Activated T-helper 2 cell treated with anti-CD3 and anti-CD28 coated beads, Interferon-gamma antibody, Interleukin-2, Interleukin-4, amounts not matched to agents 10 μg/mL and 5 μg/mL and 100 μg/mL, durations not matched to agents 14 hours and 24 hours and 36 hours (primary cell): Measurements from ENCODE around the gene MEX3D. TPM values are rescaled to one million over a fixed set of nuclear protein-coding genes. Genes with fewer than 3 reads are reported as not detected.
"Not testable (repeated sequence)": the region's sequence is repeated elsewhere in the genome, so short reads cannot be mapped to it uniquely, and the experiment has no call there.

Experiments used
- DNase-seq: peaks from one replicate; pipeline ENCODE4 v3.0.0; 2021; ENCODE audit warnings: low spot score
- H3K27ac Mint-ChIP-seq: one replicate; pipeline ENCODE4 v1.8.0; 2021; ENCODE audit warnings: mixed read lengths
- H3K27me3 Mint-ChIP-seq: one replicate; pipeline ENCODE4 v1.8.0; 2021; ENCODE audit warnings: low read depth, mixed read lengths
- H3K36me3 Mint-ChIP-seq: one replicate; pipeline ENCODE4 v1.8.0; 2021; ENCODE audit warnings: low read depth, mixed read lengths
- H3K4me1 Mint-ChIP-seq: one replicate; pipeline ENCODE4 v1.8.0; 2021; ENCODE audit warnings: low read depth, mixed read lengths
- H3K4me3 Mint-ChIP-seq: one replicate; pipeline ENCODE4 v1.8.0; 2021; ENCODE audit warnings: low read depth, mild to moderate bottlenecking, moderate library complexity, mixed read lengths
- H3K9me3 Mint-ChIP-seq: one replicate; pipeline ENCODE4 v1.8.0; 2021; ENCODE audit warnings: mixed read lengths
- intact Hi-C: fragments of 100-400 bp; cut with micrococcal nuclease; formaldehyde crosslinking; loops from one replicate; pipeline ENCODE4 v1.15.1; 2023
- total RNA-seq: library from RNA; stranded (reverse); gene quantifications from 2 replicates; pipeline ENCODE4 v1.2.3, GENCODE V29; 2022

The MEX3D gene
- total RNA-seq, 1 donor from 2014 or later: 15.4 TPM

DNA sequence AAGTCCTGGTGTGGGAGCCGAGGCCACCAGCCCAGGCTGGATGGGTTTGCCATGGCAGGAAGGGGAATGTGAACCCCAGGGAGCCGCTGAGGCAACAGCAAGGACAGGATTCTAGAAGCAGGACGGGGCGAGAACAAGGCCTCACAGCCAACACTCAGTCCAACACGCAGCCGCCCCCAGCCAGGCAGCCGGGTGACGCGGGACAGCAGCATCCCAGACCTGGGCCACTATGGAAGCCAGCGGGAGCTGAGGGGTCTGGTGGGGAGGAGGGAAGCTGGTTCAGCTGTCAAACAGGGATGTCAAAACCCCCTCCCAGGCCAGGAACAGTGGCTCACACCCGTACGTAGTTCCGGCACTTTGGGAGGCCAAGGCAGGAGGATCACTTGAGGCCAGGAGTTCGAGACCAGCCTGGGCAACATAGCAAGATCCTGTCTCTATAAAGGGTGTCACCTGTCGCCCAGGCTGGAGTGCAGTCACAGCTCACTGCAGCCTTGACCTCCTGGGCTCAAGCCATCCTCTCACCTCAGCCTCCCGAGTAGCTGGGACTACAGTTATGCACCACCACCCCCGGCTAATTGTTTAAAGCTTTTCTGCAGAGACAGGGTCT is 6.8 kb downstream of the MEX3D start:
- Mint-ChIP-seq H3K9me3 (no peaks in the 10 kb centered on the region), H3K27me3 (no peaks in the 10 kb centered on the region), H3K4me3 (no peak overlapping the region), H3K4me1 (no peaks in the 10 kb centered on the region), H3K36me3 (no peaks in the 10 kb centered on the region), H3K27ac (no peak overlapping the region)
- intact Hi-C loops: no loop called here
- no peak for DNase-seq

DNA sequence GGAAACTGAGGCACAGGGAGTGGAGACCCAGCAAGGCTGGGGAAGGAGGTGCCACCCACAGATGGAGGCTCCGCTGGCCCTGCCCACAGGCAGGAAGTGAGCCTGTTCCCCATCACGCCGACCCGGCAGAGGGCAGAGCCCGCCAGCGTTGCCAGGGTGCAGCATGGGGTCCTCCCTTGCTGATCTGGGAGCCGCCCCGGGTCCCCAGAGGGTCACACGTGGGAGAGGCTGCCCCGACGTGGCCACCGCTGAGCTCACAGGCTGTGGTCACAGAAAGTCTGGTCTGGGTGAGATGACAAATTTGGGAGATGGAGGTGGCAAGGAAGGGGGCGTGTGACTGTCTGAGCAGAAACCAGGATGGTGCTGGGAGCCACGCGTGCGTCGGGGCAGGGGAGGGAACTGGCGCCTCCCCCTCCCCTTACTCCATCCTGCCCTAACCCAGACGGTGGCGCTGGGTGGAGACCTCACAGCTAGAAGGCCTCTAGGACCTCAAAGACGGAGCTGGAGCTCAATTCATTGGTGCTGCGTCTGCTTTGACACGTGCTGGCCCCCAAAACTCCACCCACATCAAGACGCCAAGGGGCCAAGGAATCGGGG is 7.7 kb downstream of the MEX3D start:
- no peaks in the 10 kb centered on the region for H3K36me3 Mint-ChIP-seq
- intact Hi-C loops: no loop called here
- H3K27ac Mint-ChIP-seq: no peak overlapping the region
- no peak for DNase-seq
- no peak overlapping the region for H3K4me3 Mint-ChIP-seq
- H3K9me3 Mint-ChIP-seq: no peaks in the 10 kb centered on the region
- no peaks in the 10 kb centered on the region for H3K27me3 Mint-ChIP-seq
- H3K4me1 Mint-ChIP-seq: no peaks in the 10 kb centered on the region

DNA sequence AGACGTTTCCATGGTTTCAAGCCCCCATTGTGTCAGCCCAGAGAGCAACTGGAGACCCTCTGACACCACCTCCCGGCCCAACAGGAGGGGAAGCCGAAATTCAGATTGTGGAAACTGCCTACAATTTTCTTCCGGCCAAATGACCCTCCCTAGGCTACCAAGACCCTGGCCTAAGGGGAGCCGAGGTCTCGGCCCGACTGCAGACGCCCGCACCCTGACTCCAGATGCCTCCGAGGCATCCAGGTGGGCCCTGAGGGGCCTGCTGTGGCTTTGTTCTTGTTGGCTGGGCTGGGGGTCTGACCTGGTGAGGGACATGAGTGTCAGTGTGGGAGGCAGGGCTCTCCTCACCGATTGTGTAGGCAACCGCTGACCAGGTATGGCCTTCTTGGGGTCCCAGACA is 9.6 kb downstream of the MEX3D start:
- Mint-ChIP-seq H3K9me3 (no peaks in the 10 kb centered on the region), H3K27me3 (no peaks in the 10 kb centered on the region), H3K4me3 (no peak overlapping the region), H3K27ac (no peak overlapping the region), H3K36me3 (no peaks in the 10 kb centered on the region), H3K4me1 (no peaks in the 10 kb centered on the region)
- no peak for DNase-seq
- intact Hi-C loops: no loop called here

DNA sequence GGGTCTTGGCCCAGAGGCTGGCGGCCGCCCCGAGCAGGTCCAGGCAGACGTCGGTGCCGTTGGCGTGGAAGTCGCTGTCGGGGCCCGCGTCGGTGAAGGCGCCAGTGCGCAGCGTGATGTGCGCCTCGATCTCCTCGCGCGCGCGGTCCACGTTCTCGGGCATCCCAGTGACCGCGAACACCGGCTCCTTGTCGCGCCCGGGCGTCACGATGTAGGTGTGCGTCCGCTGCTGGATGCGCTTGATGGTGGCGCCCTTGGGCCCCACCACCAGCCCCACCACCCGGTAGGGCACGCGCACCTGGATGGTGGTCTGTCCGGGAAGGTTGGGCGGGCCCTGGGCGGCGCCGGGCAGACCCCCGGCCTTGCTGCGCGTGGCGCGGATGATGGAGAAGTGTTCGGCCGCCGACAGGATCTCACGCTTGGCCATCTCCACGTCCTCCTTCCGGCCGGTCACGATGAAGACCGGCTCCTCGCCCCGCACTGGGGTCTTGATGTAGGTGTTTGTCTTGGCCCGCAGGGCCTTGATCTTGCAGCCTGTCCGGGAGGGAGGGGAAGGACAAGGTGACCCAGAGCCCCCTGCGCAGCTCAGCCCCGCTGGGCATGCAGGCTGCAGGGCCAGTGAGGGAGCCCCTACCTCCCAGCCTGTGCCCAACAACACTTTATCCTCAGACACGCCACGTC is 11.6 kb downstream of the MEX3D start:
- Mint-ChIP-seq H3K4me3 (no peak overlapping the region), H3K27me3 (no peaks in the 10 kb centered on the region), H3K27ac (no peak overlapping the region), H3K4me1 (no peaks in the 10 kb centered on the region), H3K9me3 (no peaks in the 10 kb centered on the region), H3K36me3 (no peaks in the 10 kb centered on the region)
- intact Hi-C loops: no loop called here
- no peak for DNase-seq

DNA sequence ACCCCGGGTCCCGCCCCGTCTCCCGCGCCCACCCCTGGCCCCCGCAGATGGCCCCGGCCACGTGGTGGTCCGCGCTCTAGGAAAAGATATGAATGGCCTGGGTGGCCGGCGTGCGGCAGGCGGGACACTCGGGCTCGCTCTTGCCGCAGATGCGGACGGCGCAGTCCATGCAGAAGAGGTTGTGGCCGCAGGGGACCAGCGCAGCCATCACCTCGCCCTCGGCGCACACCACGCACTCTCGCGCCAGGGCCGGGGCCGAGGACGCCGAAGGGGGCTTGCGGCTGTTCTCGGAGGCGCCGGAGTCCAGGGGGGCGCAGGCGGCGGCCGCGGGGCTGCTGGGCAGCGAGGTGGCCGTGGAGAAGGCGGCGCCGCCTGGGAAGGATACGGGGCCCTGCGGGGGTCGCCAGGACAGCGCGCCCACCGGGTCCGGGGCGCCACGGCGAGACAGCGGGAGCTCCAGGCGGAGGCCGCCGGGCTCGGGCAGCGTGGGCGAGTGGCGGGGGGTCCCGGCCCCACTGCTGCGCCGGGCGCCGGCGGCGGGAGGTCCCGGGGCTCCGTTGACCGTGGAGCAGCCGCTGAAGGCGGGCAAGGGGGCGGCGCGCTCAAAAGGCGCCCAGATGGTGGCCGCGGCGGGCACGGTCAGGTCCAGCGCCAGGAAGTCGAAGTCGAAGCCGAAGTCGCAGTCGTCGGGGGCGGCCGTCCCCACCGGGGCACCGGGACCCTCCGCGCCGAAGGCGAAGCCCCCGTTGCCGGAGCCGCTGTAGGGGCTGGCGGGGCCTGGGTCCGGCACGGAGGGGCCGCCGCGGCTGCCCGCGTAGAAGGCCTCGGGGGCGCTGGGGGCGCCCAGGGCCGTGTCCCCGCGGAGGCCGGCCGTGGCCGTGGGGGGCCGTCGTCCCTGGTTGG is 12.4 kb downstream of the MEX3D start:
- Mint-ChIP-seq H3K27ac (no peak overlapping the region), H3K4me3 (no peak overlapping the region), H3K27me3 (no peaks in the 10 kb centered on the region), H3K4me1 (no peaks in the 10 kb centered on the region), H3K9me3 (no peaks in the 10 kb centered on the region), H3K36me3 (no peaks in the 10 kb centered on the region)
- DNase-seq: no peak
- intact Hi-C loops: no loop called here

DNA sequence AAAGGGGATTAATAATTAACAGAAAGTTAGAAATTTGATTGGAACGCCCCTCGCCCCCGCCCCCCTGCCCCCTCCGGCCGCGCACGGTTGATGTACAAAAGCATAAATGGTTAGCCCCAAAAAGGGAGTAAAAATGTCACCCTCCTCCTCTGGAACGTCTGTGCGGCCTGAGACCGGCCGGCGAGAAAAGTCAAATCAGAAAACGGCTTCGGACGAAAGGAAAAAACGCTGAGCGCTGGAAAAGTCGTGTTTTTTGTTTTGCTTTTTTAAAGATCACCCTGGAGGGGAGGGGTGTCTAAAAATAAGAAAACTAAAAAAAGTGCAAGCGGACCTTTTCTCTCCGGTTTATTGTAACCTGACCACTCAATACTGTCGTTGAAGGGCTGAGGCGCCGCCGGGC is 13.2 kb downstream of the MEX3D start:
- no peaks in the 10 kb centered on the region for H3K9me3 Mint-ChIP-seq
- no peak overlapping the region for H3K27ac Mint-ChIP-seq
- no peaks in the 10 kb centered on the region for H3K27me3 Mint-ChIP-seq
- no peaks in the 10 kb centered on the region for H3K4me1 Mint-ChIP-seq
- no peak for DNase-seq
- H3K36me3 Mint-ChIP-seq: no peaks in the 10 kb centered on the region
- no peak overlapping the region for H3K4me3 Mint-ChIP-seq
- intact Hi-C loops: no loop called here

DNA sequence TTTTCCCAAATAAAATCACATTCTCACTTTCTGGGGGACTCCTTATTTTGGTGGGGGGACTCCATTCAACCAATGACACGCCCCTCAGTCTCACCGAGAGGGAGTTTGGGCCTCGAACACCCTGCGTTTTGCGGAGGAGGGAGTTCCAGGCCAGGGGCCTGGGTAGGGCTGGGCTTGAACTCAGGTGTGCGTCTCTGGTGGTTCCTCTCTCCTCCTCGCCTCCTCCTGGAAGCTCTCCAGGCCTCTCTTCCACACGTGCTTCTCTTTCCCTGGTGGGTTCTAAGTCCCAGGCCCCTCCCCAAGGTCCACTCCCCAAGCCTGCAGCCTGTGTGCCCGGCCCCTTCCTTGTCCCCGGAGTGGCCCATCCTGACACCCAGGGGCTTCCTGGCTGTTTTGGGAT is 14.7 kb downstream of the MEX3D start:
- Mint-ChIP-seq H3K9me3 (no peaks in the 10 kb centered on the region), H3K36me3 (no peaks in the 10 kb centered on the region), H3K27ac (no peak overlapping the region), H3K27me3 (no peaks in the 10 kb centered on the region), H3K4me1 (no peaks in the 10 kb centered on the region), H3K4me3 (no peak overlapping the region)
- DNase-seq: no peak
- intact Hi-C loops: no loop called here

DNA sequence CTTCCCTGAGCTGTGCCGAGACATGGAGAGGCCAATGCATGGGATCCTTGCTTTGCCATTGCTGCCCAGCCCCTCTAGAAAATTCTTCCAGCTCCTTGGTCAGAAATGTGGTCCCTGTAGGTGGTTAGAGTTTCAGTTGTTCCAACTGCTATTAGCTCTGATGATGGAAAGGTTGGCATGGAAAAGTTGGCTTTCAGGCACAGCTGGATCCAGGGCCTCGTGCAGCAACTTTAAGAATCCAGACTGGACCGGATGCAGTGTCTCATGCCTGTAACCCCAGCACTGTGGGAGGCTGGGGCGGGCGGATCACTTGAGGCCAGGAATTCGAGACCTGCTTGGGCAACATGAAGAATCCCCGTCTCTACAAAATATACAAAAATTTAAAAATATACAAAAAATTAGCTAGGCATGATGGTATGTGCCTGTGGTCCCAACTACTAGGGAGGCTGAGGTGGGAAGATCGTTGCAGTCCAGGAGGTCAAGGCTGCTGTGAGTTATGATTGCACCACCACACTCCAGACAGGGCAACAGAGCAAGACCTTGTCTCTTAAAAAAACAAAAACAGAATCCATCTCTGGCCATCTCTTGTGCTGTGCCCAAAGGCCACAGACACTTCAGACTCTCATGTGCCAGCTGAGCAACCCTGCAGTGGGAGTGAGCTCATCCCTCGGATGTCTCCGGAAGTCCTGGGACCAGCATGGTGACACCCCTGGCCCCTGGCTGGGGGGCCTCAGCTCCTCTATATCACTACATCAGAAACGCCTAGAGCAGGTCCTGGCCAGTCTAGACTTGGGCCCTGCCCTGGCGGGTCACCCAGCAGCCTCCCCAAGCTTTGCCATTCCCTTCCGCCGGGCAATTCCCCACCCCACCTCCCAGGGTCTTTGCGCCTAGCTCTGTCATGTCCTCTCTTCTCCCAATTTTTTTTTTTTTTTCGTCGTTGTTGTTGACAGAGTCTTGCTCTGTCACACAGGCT is 16.8 kb downstream of the MEX3D start:
- Mint-ChIP-seq H3K9me3 (no peaks in the 10 kb centered on the region), H3K27me3 (no peaks in the 10 kb centered on the region), H3K27ac (no peak overlapping the region), H3K36me3 (no peaks in the 10 kb centered on the region), H3K4me3 (no peak overlapping the region), H3K4me1 (no peaks in the 10 kb centered on the region)
- DNase-seq: no peak
- intact Hi-C loops: no loop called here

DNA sequence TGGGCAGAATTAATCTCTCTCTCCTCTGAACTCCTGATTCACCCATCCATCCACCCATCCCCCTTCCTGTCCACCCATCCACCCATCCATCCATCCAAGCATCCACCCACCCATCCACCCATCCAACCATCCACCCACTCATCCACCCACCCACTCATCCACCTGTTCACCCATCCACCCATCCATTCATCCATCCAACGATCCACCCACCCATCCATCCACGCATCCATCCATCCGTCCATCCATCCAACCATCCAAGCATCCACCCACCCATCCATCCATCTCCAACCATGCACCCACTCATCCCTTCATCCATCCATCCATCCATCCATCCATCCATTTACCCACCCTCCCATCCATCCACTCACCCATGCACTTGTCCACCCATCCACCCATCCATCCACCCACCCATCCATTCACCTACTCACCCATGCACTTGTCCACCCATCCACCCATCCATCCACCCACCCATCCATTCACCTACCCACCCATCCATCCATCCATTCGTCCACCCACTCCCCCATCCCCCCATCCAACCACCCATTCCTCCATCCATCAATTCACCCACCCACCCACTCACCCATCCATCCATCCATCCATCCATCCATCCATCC is 18.7 kb downstream of the MEX3D start:
- DNase-seq: no peak
- Mint-ChIP-seq H3K27ac (no peak overlapping the region), H3K4me1 (peaks cover 3% of the 10 kb centered on the region), H3K27me3 (no peaks in the 10 kb centered on the region), H3K36me3 (no peaks in the 10 kb centered on the region), H3K4me3 (no peak overlapping the region), H3K9me3 (no peaks in the 10 kb centered on the region)
- intact Hi-C loops: loop anchor here (10.0 kb wide), 1 partner anchor 215 kb away; no protein-coding TSS in a partner anchor

DNA sequence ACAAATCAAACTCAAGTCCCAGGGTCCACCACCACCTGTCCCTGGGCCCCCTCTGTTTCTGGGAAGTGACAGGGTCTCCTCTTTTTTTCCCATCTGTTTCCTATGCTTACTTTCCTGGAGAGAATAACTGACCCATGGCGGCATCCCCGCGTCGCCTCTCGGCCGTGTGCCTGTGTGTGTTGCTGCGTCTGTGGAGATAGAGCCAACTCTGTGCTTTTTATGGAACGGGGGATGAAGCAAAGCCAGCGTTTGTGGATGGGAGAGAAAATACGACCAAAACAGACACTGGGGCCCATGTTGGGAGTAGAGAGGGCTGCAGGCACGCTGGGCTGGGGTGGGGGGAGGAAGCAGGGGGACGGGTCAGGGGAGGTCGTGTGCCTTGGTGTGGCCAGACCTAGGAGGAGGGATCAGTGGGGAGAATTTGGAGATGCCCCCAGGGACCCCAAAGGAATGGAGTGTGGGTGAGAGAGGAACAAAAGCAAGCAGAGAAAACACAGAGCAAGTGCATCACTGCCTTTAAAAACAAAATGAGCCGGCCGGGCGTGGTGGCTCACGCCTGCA is 27.7 kb downstream of the MEX3D start:
- Mint-ChIP-seq H3K4me3 (no peak overlapping the region), H3K27me3 (peaks cover 12% of the 10 kb centered on the region), H3K9me3 (no peaks in the 10 kb centered on the region), H3K36me3 (no peaks in the 10 kb centered on the region), H3K27ac (no peak overlapping the region), H3K4me1 (no peaks in the 10 kb centered on the region)
- DNase-seq: no peak
- intact Hi-C loops: loop anchor here (10.0 kb wide), 1 partner anchor 224 kb away; no protein-coding TSS in a partner anchor

DNA sequence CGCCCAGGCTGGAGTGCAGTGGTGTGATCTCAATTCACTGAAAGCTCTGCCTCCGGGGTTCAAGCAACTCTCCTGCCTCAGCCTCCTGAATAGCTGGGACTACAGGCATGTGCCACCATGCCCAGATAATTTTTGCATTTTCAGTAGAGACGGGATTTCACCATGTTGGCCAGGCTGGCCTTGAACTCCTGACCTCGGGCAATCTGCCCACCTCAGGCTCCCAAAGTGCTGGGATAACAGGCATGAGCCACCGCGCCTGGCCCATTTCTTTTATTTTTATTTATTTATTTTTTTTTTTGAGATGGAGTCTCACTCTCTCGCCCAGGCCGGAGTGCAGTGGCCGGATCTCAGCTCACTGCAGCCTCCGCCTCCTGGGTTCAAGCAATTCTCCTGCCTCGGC is 28.4 kb downstream of the MEX3D start:
- H3K27ac Mint-ChIP-seq, H3K9me3 Mint-ChIP-seq, H3K36me3 Mint-ChIP-seq, H3K4me3 Mint-ChIP-seq, DNase-seq, H3K4me1 Mint-ChIP-seq: not testable (repeated sequence)
- intact Hi-C loops: loop anchor here (10.0 kb wide), 1 partner anchor 225 kb away; no protein-coding TSS in a partner anchor
- peaks cover 12% of the 10 kb centered on the region for H3K27me3 Mint-ChIP-seq
